Astrocyte of the spinal cord (primary cell): ENCODE results near the gene GEMIN8.

Experiments
- DNase-seq: peaks from one replicate; pipeline ENCODE4 v3.0.0; 2011; ENCODE audit warnings: low read depth, low spot score
- H3K4me3 ChIP-seq: 2 replicates; pipeline ENCODE4 v1.5.1; 2011; ENCODE audit warnings: low read depth, mild to moderate bottlenecking, low read length, moderate library complexity
- in situ Hi-C: cut with HindIII; loops from 2 replicates; pipeline ENCODE4 v1.10.0; 2017; ENCODE audit warnings: low sequenced_read_pairs
- TF ChIP-seq, protein P1 (sequence below): IDR thresholded peaks from 2 replicates; pipeline ENCODE4 v1.5.1; 2012; ENCODE audit warnings: low read depth, mild to moderate bottlenecking, low read length, inconsistent platforms

GEMIN8 gene

GRCh38 chrX:13994536-13995080 lies 35.1 kb downstream of the GEMIN8 start:
- TF ChIP-seq, protein P1, sequence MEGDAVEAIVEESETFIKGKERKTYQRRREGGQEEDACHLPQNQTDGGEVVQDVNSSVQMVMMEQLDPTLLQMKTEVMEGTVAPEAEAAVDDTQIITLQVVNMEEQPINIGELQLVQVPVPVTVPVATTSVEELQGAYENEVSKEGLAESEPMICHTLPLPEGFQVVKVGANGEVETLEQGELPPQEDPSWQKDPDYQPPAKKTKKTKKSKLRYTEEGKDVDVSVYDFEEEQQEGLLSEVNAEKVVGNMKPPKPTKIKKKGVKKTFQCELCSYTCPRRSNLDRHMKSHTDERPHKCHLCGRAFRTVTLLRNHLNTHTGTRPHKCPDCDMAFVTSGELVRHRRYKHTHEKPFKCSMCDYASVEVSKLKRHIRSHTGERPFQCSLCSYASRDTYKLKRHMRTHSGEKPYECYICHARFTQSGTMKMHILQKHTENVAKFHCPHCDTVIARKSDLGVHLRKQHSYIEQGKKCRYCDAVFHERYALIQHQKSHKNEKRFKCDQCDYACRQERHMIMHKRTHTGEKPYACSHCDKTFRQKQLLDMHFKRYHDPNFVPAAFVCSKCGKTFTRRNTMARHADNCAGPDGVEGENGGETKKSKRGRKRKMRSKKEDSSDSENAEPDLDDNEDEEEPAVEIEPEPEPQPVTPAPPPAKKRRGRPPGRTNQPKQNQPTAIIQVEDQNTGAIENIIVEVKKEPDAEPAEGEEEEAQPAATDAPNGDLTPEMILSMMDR = no peak
- in situ Hi-C loops = no loop called here
- no peak overlapping the region for H3K4me3 ChIP-seq
- no peak for DNase-seq

GRCh38 chrX:13994104-13994503 lies 35.6 kb downstream of the GEMIN8 start:
- no peak for DNase-seq
- H3K4me3 ChIP-seq = no peak overlapping the region
- in situ Hi-C loops = no loop called here
- TF ChIP-seq, protein P1 = no peak

GRCh38 chrX:13990126-13990800 lies 39.4 kb downstream of the GEMIN8 start:
- in situ Hi-C loops = no loop called here
- DNase-seq = no peak
- no peak overlapping the region for H3K4me3 ChIP-seq
- TF ChIP-seq, protein P1 = no peak

DNA sequence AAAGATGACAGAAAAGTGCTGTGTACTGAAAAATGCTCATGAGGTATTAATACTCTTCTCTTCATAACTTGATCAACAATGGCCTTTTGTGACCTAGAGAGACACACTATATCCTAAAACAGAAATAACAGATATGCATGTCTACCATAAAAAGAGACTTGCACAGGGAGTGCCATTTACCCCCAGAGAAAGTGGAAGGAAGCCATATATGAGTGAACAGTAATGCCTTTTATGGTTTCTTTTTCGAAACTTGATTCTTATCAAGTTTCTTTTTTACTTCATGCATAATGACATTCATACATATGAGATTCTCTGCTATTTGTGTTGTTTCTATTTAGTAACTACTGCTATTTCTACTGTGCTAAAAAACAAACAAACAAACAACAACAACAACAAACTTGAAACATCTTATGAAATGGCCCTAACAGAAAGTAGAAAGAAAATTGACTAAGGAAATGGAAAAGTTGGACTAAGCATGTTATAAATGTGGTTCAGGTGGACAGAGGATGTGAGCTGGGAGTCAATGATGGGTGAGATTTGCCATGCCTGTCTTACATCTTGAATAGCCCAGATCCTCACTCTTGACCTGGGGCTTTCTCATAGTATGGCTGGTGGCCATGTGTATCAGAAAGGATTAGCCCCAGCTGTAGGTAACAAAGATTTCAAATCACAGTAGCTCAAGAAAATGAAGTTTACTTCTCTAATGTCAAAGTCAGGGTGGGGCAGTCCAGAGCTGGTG lies 43.8 kb downstream of the GEMIN8 start:
- H3K4me3 ChIP-seq = no peak overlapping the region
- no peak for DNase-seq
- TF ChIP-seq, protein P1 = no peak
- in situ Hi-C loops = no loop called here

DNA sequence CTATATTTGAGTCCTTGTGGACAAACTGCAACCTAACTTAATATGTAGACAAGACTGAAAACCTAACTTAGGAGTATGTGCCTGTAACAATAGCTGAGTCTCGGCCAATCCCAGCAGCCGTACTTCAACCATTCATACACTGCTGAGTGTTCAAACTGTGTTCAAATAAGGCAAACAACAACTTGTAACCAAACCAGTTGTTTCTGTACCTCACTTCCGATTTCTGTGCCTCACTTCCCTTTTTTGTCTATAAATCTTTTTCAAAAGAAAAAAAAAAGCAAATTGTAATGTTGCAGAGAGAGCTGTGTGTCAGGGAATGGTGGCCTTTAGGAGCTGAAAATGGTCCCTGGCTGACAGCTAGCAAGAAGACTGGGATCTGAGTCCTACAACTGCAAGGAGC lies 46.0 kb downstream of the GEMIN8 start:
- in situ Hi-C loops = no loop called here
- TF ChIP-seq, protein P1 = no peak
- no peak for DNase-seq
- H3K4me3 ChIP-seq = no peak overlapping the region

- in situ Hi-C loops = no loop called here
- TF ChIP-seq, protein P1 = no peak
- no peak overlapping the region for H3K4me3 ChIP-seq
- DNase-seq = no peak
Measured at GRCh38 chrX:13968198-13968597, 61.5 kb downstream of the GEMIN8 start.
